SU-DHL-6 (cell line): ENCODE data around the gene TUBB6.

Experiments used
- EZH2phosphoT487 ChIP-seq: fragments of 200-600 bp; sonication (generic), shearing (Covaris generic); conservative IDR thresholded peaks from 2 replicates; pipeline ENCODE4 v1.6.1; 2018; ENCODE audit warnings: mild to moderate bottlenecking, antibody characterized with exemption, low read length, moderate library complexity, mixed read lengths
- TF ChIP-seq, protein P1 (sequence below): fragments of 200-600 bp; sonication (generic); IDR thresholded peaks from one replicate; pipeline ENCODE4 v1.5.1; 2017; ENCODE audit warnings: antibody characterized with exemption, mild to moderate bottlenecking, low read length, moderate library complexity; ENCODE audit not compliant: insufficient read depth, poor library complexity, severe bottlenecking

GRCh38 chr18:12283256-12283655 lies 24.8 kb upstream of the TUBB6 start:
- TF ChIP-seq, protein P1, sequence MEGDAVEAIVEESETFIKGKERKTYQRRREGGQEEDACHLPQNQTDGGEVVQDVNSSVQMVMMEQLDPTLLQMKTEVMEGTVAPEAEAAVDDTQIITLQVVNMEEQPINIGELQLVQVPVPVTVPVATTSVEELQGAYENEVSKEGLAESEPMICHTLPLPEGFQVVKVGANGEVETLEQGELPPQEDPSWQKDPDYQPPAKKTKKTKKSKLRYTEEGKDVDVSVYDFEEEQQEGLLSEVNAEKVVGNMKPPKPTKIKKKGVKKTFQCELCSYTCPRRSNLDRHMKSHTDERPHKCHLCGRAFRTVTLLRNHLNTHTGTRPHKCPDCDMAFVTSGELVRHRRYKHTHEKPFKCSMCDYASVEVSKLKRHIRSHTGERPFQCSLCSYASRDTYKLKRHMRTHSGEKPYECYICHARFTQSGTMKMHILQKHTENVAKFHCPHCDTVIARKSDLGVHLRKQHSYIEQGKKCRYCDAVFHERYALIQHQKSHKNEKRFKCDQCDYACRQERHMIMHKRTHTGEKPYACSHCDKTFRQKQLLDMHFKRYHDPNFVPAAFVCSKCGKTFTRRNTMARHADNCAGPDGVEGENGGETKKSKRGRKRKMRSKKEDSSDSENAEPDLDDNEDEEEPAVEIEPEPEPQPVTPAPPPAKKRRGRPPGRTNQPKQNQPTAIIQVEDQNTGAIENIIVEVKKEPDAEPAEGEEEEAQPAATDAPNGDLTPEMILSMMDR: no peak
- no peak for TF ChIP-seq EZH2phosphoT487
